Gastrocnemius medialis (tissue), 4 donors: Measurements from ENCODE around the gene CFAP46.

ENCODE experiments used
- CTCF ChIP-seq, 5 experiments: fragments of 450-650 bp in 3 of 5; fragments of 200-600 bp in 2 of 5; sonication (generic) in 2 of 5; IDR thresholded peaks in 4 of 5; conservative IDR thresholded peaks in 1 of 5; 1 replicate in 4 of 5; 2 replicates in 1 of 5; pipeline ENCODE4 v1.5.1; 2016 to 2019; ENCODE audit warnings: antibody characterized with exemption in 5 of 5, mild to moderate bottlenecking in 3 of 5, moderate library complexity in 3 of 5
- POLR2A ChIP-seq, 2 donors: fragments of 450-650 bp; IDR thresholded peaks; one replicate each; pipeline ENCODE4 v1.6.1; 2017; ENCODE audit warnings: antibody characterized with exemption in 2 of 2, mild to moderate bottlenecking in 2 of 2, moderate library complexity in 2 of 2

- TF ChIP-seq CTCF (IDR thresholded peaks at IDR 0.05 in 4 of 5, conservative IDR thresholded peaks at IDR 0.05 in 1 of 5) (no peak), POLR2A (IDR thresholded peaks at IDR 0.05) (no peak)
Observed at GRCh38 chr10:132780356-132780755, 162.0 kb downstream of the CFAP46 start.
